ENCODE measurements around the gene IL18BP.

- TF ChIP-seq EZH2 (IDR thresholded peaks at IDR 0.05; ENCODE audit: borderline replicate concordance, low read length), result no peak
- TF ChIP-seq CTCF (conservative IDR thresholded peaks at IDR 0.05 in 1 of 2, IDR thresholded peaks at IDR 0.05 in 1 of 2; ENCODE audit: extremely low read depth in 1 of 2, insufficient read depth in 1 of 2, low read depth in 1 of 2, low read length in 2 of 2), result no peak
Observed at GRCh38 chr11:71964641-71965040, 34.1 kb upstream of the IL18BP start.

Data from mammary epithelial cell (primary cell).